Measurements from ENCODE around the gene FBXL14.

Gene FBXL14

GRCh38 chr12:1594261-1595025, at the start of gene FBXL14:
Gene FBXL14, minus strand, starts transcription at chr12:1594581. Its CDS starts 515 bp downstream, at chr12:1594066.
- DNase-seq, result peak; percentile 89

GRCh38 chr12:1643905-1644533, 49.6 kb upstream of the FBXL14 start:
- no peak for DNase-seq

- no peak for DNase-seq
These were observed 48.7 kb upstream of the FBXL14 start for GRCh38 chr12:1643043-1643442.

- DNase-seq, result no peak
These were observed 48.1 kb upstream of the FBXL14 start for GRCh38 chr12:1642513-1642912.

GRCh38 chr12:1640328-1641234, 46.2 kb upstream of the FBXL14 start:
- no peak for DNase-seq

- no peak for DNase-seq
These were observed 45.2 kb upstream of the FBXL14 start for GRCh38 chr12:1639538-1639937.

GRCh38 chr12:1638203-1638602, 43.8 kb upstream of the FBXL14 start:
- no peak for DNase-seq

GRCh38 chr12:1635301-1636095, 41.1 kb upstream of the FBXL14 start:
- DNase-seq, result no peak

GRCh38 chr12:1634590-1635191, 40.3 kb upstream of the FBXL14 start:
- peak; percentile 68 for DNase-seq

- DNase-seq, result no peak
These were observed 39.8 kb upstream of the FBXL14 start for GRCh38 chr12:1634149-1634548.

- DNase-seq, result no peak
These were observed 39.1 kb upstream of the FBXL14 start for GRCh38 chr12:1633459-1633858.

GRCh38 chr12:1632702-1633101, 38.3 kb upstream of the FBXL14 start:
- no peak for DNase-seq

- DNase-seq, result no peak
These were observed 36.6 kb upstream of the FBXL14 start for GRCh38 chr12:1630827-1631591.

GRCh38 chr12:1630133-1630826, 35.9 kb upstream of the FBXL14 start:
- DNase-seq, result peak; percentile 25

GRCh38 chr12:1629338-1630132, 35.2 kb upstream of the FBXL14 start:
- DNase-seq, result no peak

GRCh38 chr12:1628666-1629337, 34.4 kb upstream of the FBXL14 start, which contains the start of gene WNT5B:
Gene WNT5B, plus strand, starts transcription at chr12:1629231. Its CDS starts 2,124 bp downstream, at chr12:1631355.
- DNase-seq, result no peak

- DNase-seq, result no peak
These were observed 28.0 kb upstream of the FBXL14 start for GRCh38 chr12:1622406-1622805.

- DNase-seq, result no peak
These were observed 25.7 kb upstream of the FBXL14 start for GRCh38 chr12:1620092-1620491.

GRCh38 chr12:1619587-1619986, 25.2 kb upstream of the FBXL14 start:
- DNase-seq, result no peak

All from stimulated activated CD4-positive, alpha-beta T cell treated with anti-CD3 and anti-CD28 coated beads, Interleukin-4, amount 100 ng/mL, for 1 hour (primary cell).